ENCODE data around the gene PTPN4.

DNA sequence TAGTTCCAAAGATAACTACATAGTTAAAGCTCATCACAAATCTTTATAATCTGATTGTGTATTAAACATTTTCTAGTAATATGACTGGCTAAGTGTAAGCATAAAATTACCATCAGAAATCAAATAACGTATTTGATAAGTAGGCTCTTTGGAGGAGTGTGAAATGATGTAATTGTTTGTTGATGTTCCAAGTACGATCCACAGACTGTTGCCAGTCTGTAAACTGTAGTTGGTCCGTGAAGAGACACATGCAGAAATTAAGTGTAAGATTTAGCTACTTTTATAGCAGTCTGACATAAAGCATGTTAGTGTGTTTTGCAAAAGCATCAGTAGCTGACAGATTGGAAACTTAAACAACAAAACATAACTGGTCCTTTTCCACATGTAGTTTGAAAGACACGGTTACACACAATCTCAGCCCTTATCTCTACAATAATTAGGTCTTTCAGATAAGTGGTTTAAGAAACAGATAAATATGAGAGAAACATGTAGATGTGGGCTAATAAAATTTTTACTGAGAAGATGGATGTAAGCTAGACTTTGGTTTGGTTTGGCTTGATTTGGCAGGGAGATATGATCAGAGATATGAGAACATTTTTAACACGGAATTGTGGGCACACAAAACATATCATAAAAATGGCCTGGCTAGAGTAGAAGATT, 138.1 kb downstream of the PTPN4 start:
- TF ChIP-seq IKZF1 (IDR thresholded peaks at IDR 0.05): no peak
- TF ChIP-seq, protein P1, sequence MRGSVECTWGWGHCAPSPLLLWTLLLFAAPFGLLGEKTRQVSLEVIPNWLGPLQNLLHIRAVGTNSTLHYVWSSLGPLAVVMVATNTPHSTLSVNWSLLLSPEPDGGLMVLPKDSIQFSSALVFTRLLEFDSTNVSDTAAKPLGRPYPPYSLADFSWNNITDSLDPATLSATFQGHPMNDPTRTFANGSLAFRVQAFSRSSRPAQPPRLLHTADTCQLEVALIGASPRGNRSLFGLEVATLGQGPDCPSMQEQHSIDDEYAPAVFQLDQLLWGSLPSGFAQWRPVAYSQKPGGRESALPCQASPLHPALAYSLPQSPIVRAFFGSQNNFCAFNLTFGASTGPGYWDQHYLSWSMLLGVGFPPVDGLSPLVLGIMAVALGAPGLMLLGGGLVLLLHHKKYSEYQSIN (CRISPR knock-in tag; IDR thresholded peaks at IDR 0.05; ENCODE audit: borderline replicate concordance): no peak
- TF ChIP-seq, protein P2, sequence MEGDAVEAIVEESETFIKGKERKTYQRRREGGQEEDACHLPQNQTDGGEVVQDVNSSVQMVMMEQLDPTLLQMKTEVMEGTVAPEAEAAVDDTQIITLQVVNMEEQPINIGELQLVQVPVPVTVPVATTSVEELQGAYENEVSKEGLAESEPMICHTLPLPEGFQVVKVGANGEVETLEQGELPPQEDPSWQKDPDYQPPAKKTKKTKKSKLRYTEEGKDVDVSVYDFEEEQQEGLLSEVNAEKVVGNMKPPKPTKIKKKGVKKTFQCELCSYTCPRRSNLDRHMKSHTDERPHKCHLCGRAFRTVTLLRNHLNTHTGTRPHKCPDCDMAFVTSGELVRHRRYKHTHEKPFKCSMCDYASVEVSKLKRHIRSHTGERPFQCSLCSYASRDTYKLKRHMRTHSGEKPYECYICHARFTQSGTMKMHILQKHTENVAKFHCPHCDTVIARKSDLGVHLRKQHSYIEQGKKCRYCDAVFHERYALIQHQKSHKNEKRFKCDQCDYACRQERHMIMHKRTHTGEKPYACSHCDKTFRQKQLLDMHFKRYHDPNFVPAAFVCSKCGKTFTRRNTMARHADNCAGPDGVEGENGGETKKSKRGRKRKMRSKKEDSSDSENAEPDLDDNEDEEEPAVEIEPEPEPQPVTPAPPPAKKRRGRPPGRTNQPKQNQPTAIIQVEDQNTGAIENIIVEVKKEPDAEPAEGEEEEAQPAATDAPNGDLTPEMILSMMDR (CRISPR knock-in tag; IDR thresholded peaks at IDR 0.05): no peak
- no peak for TF ChIP-seq FOXK1 (CRISPR knock-in tag; IDR thresholded peaks at IDR 0.05; ENCODE audit: borderline replicate concordance, low read depth)
- TF ChIP-seq EZH2 (conservative IDR thresholded peaks at IDR 0.05; ENCODE audit: low read depth, low read length): no peak
- no peak for TF ChIP-seq NR1H2 (CRISPR knock-in tag; IDR thresholded peaks at IDR 0.05; ENCODE audit: borderline replicate concordance, low read depth)
- TF ChIP-seq ZNF580 (CRISPR knock-in tag; IDR thresholded peaks at IDR 0.05; ENCODE audit: borderline replicate concordance, low read depth): no peak
- TF ChIP-seq POLR2AphosphoS2 (IDR thresholded peaks at IDR 0.05; ENCODE audit: low read depth, low read length): no peak
- no peak for TF ChIP-seq ARNT (IDR thresholded peaks at IDR 0.05)
- TF ChIP-seq SUZ12 (IDR thresholded peaks at IDR 0.05; ENCODE audit: low read depth, low read length): no peak
- TF ChIP-seq BRCA1 (CRISPR knock-in tag; IDR thresholded peaks at IDR 0.05): no peak

Data from HepG2 (cell line).